Amygdala (tissue), 56 donors: ENCODE results near the gene PLXNA4.

Experiments
- DNase-seq, 56 donors: peaks; one replicate each; lab custom pipeline; 2025; lab: John Stamatoyannopoulos, UW

Gene PLXNA4

GRCh38 chr7:132508724-132509353 lies 67.4 kb downstream of the PLXNA4 start:
- peak in 4 of 56 donors; percentile 8 to 26 (median 14) for DNase-seq

DNA sequence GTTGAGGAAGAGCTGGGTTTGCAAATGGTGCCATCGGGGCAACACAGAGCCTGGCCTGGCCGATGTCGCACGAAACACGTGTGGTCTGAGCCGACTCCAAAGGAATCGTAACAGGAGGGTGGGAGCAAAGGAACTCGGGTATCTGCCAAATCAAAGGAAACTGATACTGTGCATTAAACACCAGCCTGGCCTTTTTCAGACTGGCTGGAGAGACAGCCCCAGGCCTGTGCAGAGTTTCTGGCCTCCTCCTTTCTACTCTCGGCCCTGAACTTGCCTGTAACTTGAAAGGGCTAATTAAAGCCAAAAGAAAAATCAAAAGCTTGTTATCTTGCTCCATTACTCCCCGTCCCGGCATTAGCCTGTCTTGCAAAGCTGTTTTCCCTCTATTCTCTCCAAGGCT lies 71.4 kb downstream of the PLXNA4 start:
- no peak for DNase-seq

- no peak for DNase-seq
These were observed 72.2 kb downstream of the PLXNA4 start for GRCh38 chr7:132504071-132504470.

DNA sequence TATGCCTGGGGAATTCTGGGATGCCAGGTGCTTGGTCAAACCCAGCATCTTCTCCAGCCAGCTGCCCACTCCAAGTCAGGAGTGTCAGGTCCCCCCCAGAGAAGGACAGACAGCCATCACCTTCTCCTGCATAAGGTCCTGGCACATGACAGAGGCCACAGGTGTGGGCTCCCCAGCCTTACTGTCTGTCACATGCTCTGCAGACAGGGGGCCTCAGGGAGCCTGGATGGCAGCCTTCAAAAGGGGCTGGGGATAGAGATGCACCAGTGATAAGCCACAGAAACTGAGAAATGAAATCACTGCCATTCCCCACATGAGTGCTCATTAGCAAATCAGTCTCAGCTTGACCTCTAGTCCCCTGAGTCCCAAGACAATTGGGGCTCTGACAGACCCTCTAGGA lies 72.9 kb downstream of the PLXNA4 start:
- no peak for DNase-seq

GRCh38 chr7:132501956-132502355 lies 74.3 kb downstream of the PLXNA4 start:
- DNase-seq = no peak

DNA sequence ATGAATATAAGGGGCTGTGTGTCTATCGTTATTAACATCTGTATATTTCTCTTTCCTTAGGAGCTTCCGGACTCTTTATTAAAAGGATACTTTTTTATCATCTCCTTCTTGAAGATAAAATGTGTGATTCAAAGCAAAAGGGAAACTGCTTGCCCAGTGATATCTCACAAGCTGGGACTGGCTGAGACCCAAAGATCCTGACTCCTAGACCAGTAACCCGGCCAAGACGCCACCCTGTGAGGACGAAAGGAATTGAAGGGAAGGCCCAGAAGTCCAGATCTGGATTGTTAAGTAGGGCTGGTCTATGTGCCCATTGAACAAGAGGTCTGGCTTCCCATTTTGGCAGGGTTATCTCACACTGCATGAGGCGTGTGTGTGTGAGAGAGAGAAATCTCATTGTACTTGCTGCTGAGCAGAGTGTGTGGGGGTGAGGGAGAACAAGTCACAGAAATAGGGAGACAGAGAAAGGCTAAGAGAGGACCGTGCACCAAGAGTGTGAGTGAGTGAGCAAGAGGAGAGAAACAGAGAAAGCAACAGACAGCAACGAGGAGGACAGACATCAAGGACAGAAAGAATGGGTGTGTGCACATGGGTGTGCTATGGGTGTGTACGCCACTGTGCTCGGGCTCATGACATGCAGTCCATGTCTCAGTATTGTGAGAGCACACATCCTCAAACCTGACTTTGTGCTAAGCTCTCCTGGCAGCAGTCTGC lies 75.4 kb downstream of the PLXNA4 start:
- peak in 4 of 56 donors; percentile 5 to 26 (median 14) for DNase-seq

GRCh38 chr7:132499487-132499886 lies 76.8 kb downstream of the PLXNA4 start:
- no peak for DNase-seq

DNA sequence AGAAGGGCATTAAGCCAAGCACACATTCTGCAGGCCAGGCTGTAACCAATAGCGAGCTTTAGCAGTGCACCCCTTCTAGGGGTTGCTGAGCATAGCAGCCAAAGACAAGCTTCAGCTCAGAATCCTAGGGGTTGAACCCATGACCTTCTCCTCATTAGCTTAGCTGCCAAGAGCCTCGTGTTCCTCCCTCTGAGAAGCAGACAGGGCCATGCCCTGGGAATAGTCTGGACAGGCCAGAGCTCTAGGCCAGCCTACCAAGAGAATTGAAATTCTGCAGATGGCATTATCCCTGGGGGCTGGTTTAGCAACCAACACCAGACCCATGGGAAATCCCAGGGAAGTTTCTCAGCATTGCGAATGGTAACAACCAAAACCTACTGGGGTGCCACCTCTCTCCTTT lies 77.2 kb downstream of the PLXNA4 start:
- DNase-seq = peak in 3 of 56 donors; percentile 12 to 21 (median 21)

DNA sequence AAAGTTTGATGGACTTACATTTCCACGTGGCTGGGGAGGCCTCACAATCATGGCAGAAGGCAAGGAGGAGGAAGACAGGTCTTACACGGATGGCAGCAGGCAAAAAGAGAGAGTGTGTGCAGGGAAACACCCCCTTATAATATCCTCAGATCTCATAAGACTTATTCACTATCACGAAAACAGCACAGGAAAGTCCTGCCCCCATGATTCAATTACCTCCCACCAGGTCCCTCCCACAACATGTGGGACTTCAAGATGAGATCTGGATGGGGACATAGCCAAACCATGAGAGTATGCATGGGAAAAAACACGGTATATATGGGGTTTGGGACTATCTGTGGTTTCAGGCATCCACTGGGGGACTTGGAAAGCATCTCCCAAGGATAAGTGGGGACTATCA lies 78.0 kb downstream of the PLXNA4 start:
- no peak for DNase-seq

DNA sequence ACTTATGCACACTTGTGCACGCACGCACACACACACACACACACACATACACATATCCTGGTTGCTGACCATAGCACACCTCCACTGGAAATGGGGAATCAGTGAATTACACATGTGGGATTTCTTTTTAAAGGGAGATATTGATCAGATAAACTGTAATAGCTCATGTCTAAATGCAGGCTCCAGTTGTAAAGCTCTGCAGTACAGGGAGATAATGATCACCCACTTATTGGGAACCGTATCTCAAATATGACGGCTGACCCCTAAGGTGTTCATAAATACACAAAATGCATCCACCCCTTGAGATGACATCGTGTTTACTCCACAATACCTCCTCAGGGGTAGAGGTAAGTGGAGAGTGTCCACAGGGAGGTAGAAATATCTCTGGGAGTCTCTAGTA lies 79.2 kb downstream of the PLXNA4 start:
- DNase-seq = no peak

DNA sequence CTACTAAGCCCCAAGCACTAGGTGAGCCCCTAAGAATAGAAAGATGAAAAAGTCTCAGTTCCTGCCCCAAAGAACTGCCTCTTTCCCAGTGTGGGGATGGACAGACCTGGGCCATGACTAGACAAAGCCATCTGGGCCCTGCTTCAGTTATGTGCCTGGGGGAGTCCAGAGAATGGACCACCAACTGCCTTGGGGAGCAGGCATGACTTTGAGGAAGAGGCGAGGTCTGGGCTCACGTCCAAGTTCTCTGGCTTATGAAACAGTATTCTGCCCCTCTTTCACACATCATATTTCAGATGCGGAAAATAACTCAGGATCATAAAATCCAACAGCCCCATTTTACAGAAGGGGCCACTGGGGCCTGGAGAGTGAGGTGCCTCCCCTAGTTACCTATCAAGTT lies 80.3 kb downstream of the PLXNA4 start:
- no peak for DNase-seq

DNA sequence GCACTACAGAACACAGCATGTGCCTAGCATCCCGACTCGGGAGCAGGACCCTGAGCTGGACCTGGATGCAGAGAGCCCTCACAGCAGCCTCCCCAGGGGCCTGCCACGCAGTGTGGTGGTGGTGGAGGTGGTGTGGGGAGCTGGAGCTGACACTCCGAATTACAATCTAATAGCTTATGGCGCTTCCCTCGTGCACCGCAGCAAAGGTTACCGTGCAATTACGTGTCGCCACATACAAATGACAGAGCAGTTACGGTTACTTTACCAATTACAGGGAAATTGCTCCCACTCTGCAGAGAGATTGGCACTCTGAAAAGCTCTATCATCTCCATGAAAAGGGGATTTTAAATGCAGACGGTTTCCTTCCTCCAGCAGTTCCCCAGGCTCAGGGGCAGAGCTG lies 81.8 kb downstream of the PLXNA4 start:
- DNase-seq = no peak

GRCh38 chr7:132492823-132493445 lies 83.3 kb downstream of the PLXNA4 start:
- no peak for DNase-seq

- DNase-seq = no peak
These were observed 84.8 kb downstream of the PLXNA4 start for GRCh38 chr7:132491391-132491945.

DNA sequence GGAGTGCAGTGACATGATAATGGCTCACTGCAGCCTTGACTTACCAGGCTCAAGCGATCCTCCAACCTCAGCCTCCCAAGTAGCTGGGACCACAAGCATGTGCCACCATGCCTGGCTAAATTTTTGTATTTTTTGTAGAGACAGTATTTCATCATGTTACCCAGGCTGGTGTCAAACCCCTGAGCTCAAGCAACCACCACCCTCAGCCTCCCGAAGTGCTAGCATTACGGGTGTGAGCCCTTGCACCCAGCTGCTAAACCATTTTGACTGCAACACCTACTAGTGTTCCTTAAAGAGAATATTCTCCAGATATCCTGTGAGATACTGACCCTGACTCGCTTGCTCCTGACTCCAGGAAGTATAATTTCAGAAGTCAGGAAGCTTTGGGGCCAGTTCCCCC lies 85.8 kb downstream of the PLXNA4 start:
- DNase-seq = no peak

DNA sequence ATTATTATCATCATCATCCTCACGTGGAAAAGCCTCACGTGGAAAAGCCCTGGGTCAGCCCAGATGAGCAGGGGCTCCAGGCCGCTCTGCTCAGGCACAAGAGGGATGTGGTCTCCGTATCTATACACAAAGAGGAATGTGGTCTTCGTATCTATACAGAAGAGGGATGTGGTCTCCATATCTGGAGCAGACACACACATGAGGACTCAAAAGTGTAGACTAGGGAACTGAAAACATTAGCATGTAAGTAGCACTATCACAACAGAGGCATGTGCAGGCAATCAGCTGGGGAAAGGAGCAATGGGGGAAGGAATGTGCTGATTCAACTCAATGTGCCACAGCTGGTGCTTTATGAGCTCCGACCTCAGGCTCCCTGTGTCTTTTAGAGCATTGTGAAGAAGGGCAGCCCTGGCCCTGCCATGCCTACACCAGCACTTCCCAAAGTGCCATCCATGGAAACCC lies 86.5 kb downstream of the PLXNA4 start:
- DNase-seq = no peak

DNA sequence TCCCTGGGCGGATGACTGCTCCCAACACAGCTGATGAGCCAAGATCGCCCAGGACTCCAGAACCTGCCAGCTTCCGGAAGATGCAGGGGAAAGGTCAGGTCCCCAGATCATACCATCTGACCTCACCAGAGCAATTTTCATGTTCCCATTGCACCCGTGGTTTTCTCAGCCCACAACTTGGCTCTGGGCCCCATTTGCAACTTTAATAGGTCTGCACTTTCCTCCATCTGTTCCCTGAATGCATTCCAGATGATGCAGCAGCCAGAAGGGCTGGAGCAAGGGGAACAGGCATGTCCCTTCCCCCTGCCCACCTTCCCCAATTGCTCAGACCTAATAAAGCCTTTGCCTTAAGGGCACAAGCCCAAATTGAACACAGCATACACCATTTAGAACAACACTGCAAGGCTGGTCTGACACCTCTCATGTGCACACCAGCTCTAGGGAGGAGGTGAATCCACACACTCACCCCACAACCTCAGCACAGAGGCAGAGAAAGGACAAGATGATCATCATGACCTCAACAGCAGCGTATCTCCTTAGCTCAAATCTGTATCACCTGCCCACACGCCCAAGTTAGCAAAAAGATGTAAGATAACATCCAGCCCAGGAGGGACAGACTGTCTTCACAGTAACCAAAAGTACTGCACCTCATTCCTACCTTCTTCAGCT lies 87.5 kb downstream of the PLXNA4 start:
- no peak for DNase-seq

- DNase-seq = no peak
These were observed 90.0 kb downstream of the PLXNA4 start for GRCh38 chr7:132486274-132486610.

DNA sequence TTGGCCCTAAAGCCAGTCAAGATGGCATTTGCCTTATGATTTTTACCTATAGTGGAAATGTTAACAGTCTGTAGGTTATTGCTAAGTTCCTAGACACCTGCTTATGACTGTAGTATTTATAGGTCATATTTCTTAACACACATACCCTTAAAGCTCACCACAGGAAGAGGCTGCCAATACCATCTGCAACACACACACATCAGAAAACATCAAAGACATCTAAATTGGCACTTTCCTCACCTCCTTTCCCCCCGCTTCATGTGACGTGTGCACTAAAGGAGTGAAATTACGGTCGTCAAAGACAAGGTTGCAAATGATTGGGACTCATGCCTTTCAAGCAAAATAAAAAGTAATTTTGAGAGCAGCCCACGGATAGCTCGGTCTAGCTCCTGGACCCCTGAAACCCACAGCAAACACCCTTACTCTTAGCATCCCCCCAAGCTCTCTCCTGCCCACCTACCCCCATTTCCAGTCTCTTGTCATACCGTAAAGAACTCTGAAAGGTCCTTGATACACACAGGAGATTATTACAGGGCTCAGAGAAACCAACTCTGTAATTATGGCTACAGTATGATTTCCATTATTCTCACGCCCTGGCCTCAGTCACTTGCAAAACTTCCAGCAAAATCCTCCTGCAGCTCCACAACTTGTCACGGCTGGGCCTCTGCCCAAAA lies 90.5 kb downstream of the PLXNA4 start:
- DNase-seq = no peak

- no peak for DNase-seq
These were observed 91.1 kb downstream of the PLXNA4 start for GRCh38 chr7:132485136-132485535.

DNA sequence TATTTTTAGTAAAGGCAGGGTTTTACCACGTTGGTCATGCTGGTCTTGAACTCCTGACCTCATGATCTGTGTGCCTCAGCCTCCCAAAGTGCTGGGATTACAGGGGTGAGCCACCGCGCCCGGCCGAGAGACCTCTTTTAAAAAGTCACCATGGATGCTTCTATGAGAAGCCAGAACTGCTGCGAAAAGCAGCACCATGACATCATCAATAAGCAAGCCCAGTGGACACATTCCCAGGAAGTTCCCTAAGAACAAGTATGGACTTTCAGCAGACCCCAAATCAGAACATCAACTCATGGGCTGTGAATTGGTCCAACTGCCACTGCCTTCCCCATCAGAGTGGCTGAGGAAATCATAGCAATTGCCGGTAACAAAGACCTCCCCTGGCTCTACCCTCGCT lies 93.4 kb downstream of the PLXNA4 start:
- DNase-seq = no peak
